Heart right ventricle (tissue), 16 donors: ENCODE measurements around the gene ABR. TPM values are rescaled to one million over a fixed set of nuclear protein-coding genes. Genes with fewer than 3 reads are reported as not detected.
A peak's percentile ranks its signal among the peaks of the same experiment; 100 is the strongest.
"Not testable (repeated sequence)": the region's sequence is repeated elsewhere in the genome, so short reads cannot be mapped to it uniquely, and the experiment has no call there.

Experiments used
- ATAC-seq, 8 donors: fragments of 200-7000 bp; cut with Tn5 transposase; one replicate each; pipeline ENCODE4 v1.9.1; 2020; ENCODE audit warnings: mild to moderate bottlenecking in 8 of 8, moderate library complexity in 8 of 8, moderate number of reproducible peaks in 1 of 8
- DNase-seq, 2 donors: peaks; one replicate each; pipeline ENCODE4 v3.0.0-alpha.2; 2020
- H3K27ac ChIP-seq, 10 donors: fragments of 200-600 bp; sonication (generic) in 2 of 10; one replicate each; pipeline versions ENCODE4 v1.5.0 to v1.8.0; 2020 to 2022; ENCODE audit warnings: mild to moderate bottlenecking in 3 of 10
- H3K27me3 ChIP-seq, 7 donors: fragments of 200-600 bp; one replicate each; pipeline ENCODE4 v1.8.0; 2021 to 2022; ENCODE audit warnings: mild to moderate bottlenecking in 2 of 7
- H3K36me3 ChIP-seq, 9 donors: fragments of 200-600 bp; sonication (generic) in 1 of 9; one replicate each; pipeline versions ENCODE4 v1.5.0 to v1.8.0; 2020 to 2022; ENCODE audit warnings: mild to moderate bottlenecking in 2 of 9
- H3K4me1 ChIP-seq, 9 donors: fragments of 200-600 bp; sonication (generic) in 1 of 9; one replicate each; pipeline versions ENCODE4 v1.5.0 to v1.8.0; 2020 to 2022; ENCODE audit warnings: mild to moderate bottlenecking in 4 of 9
- H3K4me3 ChIP-seq, 10 donors: fragments of 200-600 bp; sonication (generic) in 2 of 10; one replicate each; pipeline versions ENCODE4 v1.5.0 to v1.8.0; 2020 to 2022; ENCODE audit warnings: mild to moderate bottlenecking in 7 of 10, moderate library complexity in 2 of 10
- H3K9me3 ChIP-seq, 11 donors: fragments of 200-600 bp in 10 of 11; sonication (generic) in 2 of 11; one replicate each; pipeline versions ENCODE4 v1.5.0 to v1.8.0; 2013 to 2022; ENCODE audit warnings: mild to moderate bottlenecking in 2 of 11, control low read depth in 1 of 11, moderate library complexity in 1 of 11
- WGBS, 2 donors: extraction: QIAGEN DNeasy Blood & Tissue Kit; methylation state at CpG; one replicate each; pipeline ENCODE4 v1.1.7; 2013; ENCODE audit warnings: inconsistent platforms in 1 of 2; 5-methylcytosine and 5-hydroxymethylcytosine counted together
- intact Hi-C, 10 donors: fragments of 100-400 bp; cut with DNase I; formaldehyde crosslinking; loops; one replicate each; pipeline versions ENCODE4 v1.11.1 to v1.14.2; 2022
- polyA plus RNA-seq, 2 donors: library from polyadenylated mRNA; stranded (reverse); fragments of 200-250 nt; gene quantifications; one replicate each; pipeline ENCODE4 v1.2.3, GENCODE V29; 2013
- total RNA-seq, 10 donors: library from RNA; stranded (reverse); fragmentation: NEBNext Ultra II Directional in 3 of 10; extraction: Animal tissue kit (Norgen Biotek cat#: 25700) in 3 of 10; gene quantifications; one replicate each; pipeline versions ENCODE4 v1.2.1 to v1.2.4, GENCODE V29; 2021 to 2023
- TF ChIP-seq, protein P1 (sequence below), 9 donors: fragments of 200-600 bp; sonication (generic) in 2 of 9; IDR thresholded peaks; one replicate each; pipeline versions ENCODE4 v1.5.0 to v1.8.0; 2021 to 2022; ENCODE audit warnings: antibody characterized with exemption in 9 of 9, mild to moderate bottlenecking in 5 of 9, moderate library complexity in 1 of 9
- donor health status: Arrhythmogenic right ventricular cardiomyopathy.
- donor health status: ischemic (EF 13 %, LVEDD 7.1; RV severe dilation, severe dysfunction).
- donor health status: healthy with polysubstance abuse.
- donor health status: DM: no; HTN: yes; CAD: no.
- donor health status: DM: no; HTN: no; CAD: no.
- donor health status: ischemic (EF 25% LVEDD 6.9; RV normal size, moderate dysfunction).
- donor health status: ischemic (EF 25% LVEDD 5.7; RV mildly dilated, moderate dysfunction).
- donor health status: healthy.
- donor health status: DM: yes; HTN: yes; CAD: no.
- donor health status: Ischemic cardiomyopathy.
- donor health status: ischemic (EF 35%, LVEDD 5.7; RV mildly dilated, moderate dysfunction).
- donor health status: nonischemic (EF 11% LVEDD 7.7; RV severe dilation, severe dysfunction).
- donor health status: DM: yes; HTN: yes; CAD: no.
- donor health status: PGD.
- donor health status: ischemic (EF 29% LVEDD 5.4; RV normal size, mild dysfunction).
- donor health status: nonischemic (EF 23%, LVEDD 6.1; RV moderate dilation, normal function).

Gene ABR
- total and polyA plus RNA-seq, 12 donors: 49.1 to 173 (median 143) TPM

GRCh38 chr17:1050996-1051925, 128.5 kb downstream of the ABR start:
- intact Hi-C loops: loop anchor here in 7 of 10 donors (5.0 to 10.0 kb wide), 4 partner anchors 49 to 256 kb away; no protein-coding TSS in a partner anchor
- Histone ChIP-seq H3K4me3 (no peak overlapping the region), H3K27ac (peak overlapping the region in 3 of 10 donors; percentile 9 to 55 (median 17)), H3K9me3 (no peaks in the 10 kb centered on the region), H3K27me3 (no peaks in the 10 kb centered on the region), H3K36me3 (peaks cover 0 to 71% (median 28%) of the 10 kb centered on the region in 9 donors), H3K4me1 (peaks cover 2 to 48% (median 23%) of the 10 kb centered on the region in 9 donors)
- WGBS, 2 donors: 90 to 92% methylated on average over 33 of the region's 33 CpGs
- peak in 1 of 2 donors; percentile 8 for DNase-seq
- TF ChIP-seq, protein P1, sequence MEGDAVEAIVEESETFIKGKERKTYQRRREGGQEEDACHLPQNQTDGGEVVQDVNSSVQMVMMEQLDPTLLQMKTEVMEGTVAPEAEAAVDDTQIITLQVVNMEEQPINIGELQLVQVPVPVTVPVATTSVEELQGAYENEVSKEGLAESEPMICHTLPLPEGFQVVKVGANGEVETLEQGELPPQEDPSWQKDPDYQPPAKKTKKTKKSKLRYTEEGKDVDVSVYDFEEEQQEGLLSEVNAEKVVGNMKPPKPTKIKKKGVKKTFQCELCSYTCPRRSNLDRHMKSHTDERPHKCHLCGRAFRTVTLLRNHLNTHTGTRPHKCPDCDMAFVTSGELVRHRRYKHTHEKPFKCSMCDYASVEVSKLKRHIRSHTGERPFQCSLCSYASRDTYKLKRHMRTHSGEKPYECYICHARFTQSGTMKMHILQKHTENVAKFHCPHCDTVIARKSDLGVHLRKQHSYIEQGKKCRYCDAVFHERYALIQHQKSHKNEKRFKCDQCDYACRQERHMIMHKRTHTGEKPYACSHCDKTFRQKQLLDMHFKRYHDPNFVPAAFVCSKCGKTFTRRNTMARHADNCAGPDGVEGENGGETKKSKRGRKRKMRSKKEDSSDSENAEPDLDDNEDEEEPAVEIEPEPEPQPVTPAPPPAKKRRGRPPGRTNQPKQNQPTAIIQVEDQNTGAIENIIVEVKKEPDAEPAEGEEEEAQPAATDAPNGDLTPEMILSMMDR (IDR thresholded peaks at IDR 0.05): no peak
- no peak for ATAC-seq

- intact Hi-C loops: loop anchor here in 7 of 10 donors (5.0 to 10.0 kb wide), 4 partner anchors 48 to 256 kb away; no protein-coding TSS in a partner anchor
- TF ChIP-seq, protein P1 (IDR thresholded peaks at IDR 0.05): no peak
- peaks cover 0 to 64% (median 24%) of the 10 kb centered on the region in 9 donors for H3K36me3 ChIP-seq
- 80 to 82% methylated on average over 22 of the region's 22 CpGs for WGBS, 2 donors
- H3K9me3 ChIP-seq: no peaks in the 10 kb centered on the region
- no peak for ATAC-seq
- peak in 1 of 2 donors; percentile 4 for DNase-seq
- no peaks in the 10 kb centered on the region for H3K27me3 ChIP-seq
- H3K4me3 ChIP-seq: no peak overlapping the region
- peak overlapping the region in 2 of 10 donors; percentile 9 to 14 for H3K27ac ChIP-seq
- peaks cover 1 to 47% (median 22%) of the 10 kb centered on the region in 9 donors for H3K4me1 ChIP-seq
Observed at GRCh38 chr17:1050246-1050995, 129.4 kb downstream of the ABR start.

- TF ChIP-seq, protein P1 (IDR thresholded peaks at IDR 0.05): no peak
- ATAC-seq (no peak), DNase-seq (peak in 1 of 2 donors; percentile 10)
- H3K27me3 ChIP-seq: no peaks in the 10 kb centered on the region
- peaks cover 2 to 50% (median 30%) of the 10 kb centered on the region in 9 donors for H3K4me1 ChIP-seq
- WGBS, 2 donors: 88 to 92% methylated on average over 28 of the region's 28 CpGs
- intact Hi-C loops: loop anchor here in 8 of 10 donors (5.0 to 10.0 kb wide), 5 partner anchors 37 to 255 kb away; no protein-coding TSS in a partner anchor
- no peak overlapping the region for H3K4me3 ChIP-seq
- H3K9me3 ChIP-seq: no peaks in the 10 kb centered on the region
- H3K27ac ChIP-seq: peak overlapping the region in 2 of 10 donors; percentile 14 to 40
- H3K36me3 ChIP-seq: peaks cover 0 to 63% (median 18%) of the 10 kb centered on the region in 9 donors
Observed at GRCh38 chr17:1049446-1050225, 130.1 kb downstream of the ABR start.

DNA sequence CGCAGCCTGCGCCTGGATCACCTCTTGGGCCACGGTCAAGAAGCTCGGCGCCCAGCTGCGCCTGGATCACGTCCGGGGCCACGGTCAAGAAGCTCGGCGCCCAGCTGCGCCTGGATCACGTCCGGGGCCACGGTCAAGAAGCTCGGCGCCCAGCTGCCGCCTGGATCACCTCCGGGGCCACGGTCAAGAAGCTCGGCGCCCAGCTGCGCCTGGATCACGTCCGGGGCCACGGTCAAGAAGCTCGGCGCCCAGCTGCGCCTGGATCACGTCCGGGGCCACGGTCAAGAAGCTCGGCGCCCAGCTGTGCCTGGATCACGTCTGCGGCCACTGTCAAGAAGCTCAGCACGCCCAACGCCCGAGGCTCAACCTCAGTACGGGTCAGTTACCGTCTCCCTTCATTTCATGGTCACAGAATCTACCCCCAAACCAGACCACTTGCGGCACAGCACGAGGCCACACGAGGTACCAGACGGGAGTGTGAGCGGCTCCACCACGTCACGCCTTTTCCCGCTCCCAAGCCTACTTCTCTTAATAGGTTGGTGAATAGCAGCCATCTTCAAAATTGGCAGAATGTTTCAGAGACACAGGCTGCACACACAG, 131.2 kb downstream of the ABR start:
- H3K36me3 ChIP-seq: peaks cover 0 to 55% (median 13%) of the 10 kb centered on the region in 9 donors
- 83 to 86% methylated on average over 47 to 49 of the region's 49 CpGs for WGBS, 2 donors
- not testable (repeated sequence) for ATAC-seq, H3K27me3 ChIP-seq, H3K9me3 ChIP-seq, H3K4me3 ChIP-seq
- intact Hi-C loops: loop anchor here in 3 of 10 donors (5.0 to 10.0 kb wide), 3 partner anchors 36 to 254 kb away; no protein-coding TSS in a partner anchor
- H3K4me1 ChIP-seq: peaks cover 4 to 54% (median 37%) of the 10 kb centered on the region in 9 donors
- peak overlapping the region in 9 of 10 donors; percentile 42 to 95 (median 83) for H3K27ac ChIP-seq
- peak in 1 of 2 donors; percentile 8 for DNase-seq
